HG03571 (cell line): ENCODE data around the gene NRM.
"Not testable (repeated sequence)": the region's sequence is repeated elsewhere in the genome, so short reads cannot be mapped to it uniquely, and the experiment has no call there.

ENCODE experiments used
- ATAC-seq: cut with Tn5 transposase; IDR thresholded peaks from one replicate; pipeline ENCODE4 v1.9.1; 2021; ENCODE audit not compliant: unreplicated experiment

NRM gene, protein sequence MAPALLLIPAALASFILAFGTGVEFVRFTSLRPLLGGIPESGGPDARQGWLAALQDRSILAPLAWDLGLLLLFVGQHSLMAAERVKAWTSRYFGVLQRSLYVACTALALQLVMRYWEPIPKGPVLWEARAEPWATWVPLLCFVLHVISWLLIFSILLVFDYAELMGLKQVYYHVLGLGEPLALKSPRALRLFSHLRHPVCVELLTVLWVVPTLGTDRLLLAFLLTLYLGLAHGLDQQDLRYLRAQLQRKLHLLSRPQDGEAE

DNA sequence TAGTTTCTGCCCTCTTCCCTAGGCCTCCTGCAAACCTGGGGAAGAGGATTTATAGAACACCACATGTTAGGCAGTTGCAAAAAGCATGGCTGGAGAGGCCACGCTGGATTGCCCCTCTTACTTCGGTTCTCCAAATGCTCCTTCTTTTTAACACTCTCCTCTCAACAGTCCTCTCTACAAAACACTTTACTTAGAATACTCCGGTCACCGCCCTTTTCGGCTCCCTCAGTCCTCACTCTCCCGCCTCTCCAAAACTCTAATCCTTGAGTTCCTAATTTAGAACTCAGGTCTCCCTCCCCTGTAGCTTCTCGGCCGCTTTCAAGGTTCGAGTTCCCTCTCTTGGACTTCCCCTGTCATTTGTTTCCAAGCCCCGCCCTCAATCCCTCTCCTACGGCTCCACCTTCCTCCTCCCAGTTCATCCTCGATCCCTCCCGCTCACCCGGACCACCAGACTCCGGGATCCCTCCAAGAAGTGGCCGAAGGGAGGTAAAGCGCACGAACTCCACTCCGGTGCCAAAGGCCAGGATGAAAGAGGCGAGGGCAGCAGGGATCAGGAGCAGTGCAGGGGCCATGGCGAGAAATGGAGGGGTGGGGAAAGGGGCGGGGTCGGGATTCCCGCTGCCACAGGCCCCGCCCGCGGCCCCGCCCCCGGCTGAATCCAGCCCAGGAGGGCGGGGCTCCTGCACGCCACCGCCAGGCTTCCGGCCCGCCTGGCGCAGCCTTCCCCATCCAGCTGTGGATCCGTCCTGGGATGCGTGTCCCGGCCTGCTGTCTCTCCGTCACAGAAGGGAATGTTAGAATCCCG, at the start of gene NRM:
Gene NRM, minus strand, starts transcription at position 582 of the 805 bp plus-strand sequence. Its CDS starts 10 bp downstream, at position 572.
- no peak for ATAC-seq

DNA sequence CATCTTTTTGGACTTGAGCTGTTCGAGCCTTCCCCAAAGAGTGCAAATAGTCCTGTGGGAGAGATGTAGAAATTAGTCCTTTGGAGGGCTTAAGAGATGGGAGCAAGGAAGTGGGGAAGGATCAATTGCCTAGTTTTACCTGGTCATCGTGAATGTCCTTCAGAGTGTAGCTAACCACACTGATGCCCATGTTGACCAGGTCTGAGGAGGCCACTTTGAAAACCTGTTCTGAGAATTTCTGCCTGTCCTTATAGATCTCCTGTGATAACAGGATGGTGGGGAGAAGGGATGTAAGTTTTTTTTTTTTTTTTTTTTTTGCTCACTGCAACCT, 49.7 kb upstream of the NRM start:
- no peak for ATAC-seq

DNA sequence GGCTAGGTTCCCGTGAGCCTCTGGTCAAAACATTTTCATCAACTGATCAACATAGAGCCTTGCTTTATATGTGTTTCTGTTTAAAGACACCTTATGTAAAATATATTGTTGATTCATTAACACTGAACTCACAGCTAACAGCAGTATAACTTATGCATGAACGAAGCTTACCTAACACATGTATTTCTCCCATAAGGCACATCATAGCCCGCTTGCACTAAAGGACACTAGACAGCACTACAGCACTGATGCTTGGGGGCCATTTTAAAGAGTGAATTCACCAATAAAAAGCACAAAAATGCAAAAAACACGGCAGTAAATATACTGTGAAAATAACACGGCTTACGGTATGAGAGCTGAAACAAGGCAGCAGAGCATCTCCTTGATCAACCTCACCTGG, 47.7 kb upstream of the NRM start:
- ATAC-seq: no peak

DNA sequence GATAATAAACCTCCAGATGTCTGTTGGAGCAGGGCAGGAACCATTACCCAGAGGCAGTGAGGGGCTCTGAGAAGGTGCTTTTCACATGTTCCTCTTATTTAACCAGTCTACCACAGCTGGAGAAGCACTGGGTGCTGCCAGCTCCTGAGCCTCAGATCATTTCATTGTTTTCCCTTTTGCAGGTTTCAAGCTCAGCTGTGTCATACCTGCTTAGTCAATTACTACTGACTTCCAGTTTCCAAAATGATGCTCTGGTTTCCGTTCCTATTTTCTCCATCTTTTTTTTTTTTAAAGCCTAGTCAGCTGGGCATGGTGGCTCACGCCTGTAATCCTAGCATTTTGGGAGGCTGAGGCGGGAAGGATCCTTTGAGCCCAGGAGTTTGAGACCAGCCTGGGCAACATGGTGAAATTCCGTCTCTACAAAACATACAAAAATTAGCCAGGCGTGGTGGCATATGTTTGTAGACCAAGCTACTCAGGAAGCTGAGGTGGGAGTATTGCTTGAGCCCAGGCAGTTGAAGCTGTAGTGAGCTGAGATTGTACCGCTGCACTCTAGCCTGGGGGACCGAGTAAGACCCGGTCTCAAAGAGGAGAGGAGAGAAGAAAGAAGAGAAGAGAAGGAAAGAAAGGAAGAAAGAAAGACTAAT, 45.0 kb upstream of the NRM start:
- ATAC-seq: no peak

DNA sequence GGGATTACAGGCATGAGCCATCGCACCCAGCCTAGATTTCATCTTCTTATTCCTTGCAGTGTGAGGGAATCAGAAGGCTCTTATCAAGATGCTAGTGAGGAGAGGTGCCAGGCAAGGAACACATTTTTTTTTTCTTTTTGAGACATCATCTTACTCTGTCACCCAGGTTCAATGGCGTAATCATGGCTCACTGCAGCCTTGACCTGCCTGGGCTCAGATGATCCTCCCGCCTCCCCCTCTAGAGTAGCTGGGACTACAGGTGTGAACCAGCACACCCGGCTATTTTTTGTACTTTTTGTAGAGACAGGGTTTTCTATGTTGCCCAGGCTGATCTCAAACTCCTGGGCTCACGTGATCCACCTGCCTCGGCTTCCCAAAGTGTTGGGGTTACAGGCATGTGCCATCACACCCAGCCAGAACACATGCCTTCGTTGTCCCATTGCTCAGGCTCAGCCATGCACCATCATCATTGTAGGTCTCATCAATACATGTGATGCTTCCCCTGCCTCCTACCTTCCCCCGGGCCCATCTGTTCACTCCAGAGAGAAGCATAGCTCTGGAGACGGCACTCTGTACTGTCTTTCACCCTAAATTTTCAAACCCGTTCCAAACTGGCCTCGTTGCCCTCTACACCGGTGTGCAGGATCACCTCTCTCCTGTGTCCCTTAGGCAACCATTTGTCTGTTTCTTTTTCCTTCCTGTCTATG, 41.6 kb upstream of the NRM start:
- no peak for ATAC-seq

DNA sequence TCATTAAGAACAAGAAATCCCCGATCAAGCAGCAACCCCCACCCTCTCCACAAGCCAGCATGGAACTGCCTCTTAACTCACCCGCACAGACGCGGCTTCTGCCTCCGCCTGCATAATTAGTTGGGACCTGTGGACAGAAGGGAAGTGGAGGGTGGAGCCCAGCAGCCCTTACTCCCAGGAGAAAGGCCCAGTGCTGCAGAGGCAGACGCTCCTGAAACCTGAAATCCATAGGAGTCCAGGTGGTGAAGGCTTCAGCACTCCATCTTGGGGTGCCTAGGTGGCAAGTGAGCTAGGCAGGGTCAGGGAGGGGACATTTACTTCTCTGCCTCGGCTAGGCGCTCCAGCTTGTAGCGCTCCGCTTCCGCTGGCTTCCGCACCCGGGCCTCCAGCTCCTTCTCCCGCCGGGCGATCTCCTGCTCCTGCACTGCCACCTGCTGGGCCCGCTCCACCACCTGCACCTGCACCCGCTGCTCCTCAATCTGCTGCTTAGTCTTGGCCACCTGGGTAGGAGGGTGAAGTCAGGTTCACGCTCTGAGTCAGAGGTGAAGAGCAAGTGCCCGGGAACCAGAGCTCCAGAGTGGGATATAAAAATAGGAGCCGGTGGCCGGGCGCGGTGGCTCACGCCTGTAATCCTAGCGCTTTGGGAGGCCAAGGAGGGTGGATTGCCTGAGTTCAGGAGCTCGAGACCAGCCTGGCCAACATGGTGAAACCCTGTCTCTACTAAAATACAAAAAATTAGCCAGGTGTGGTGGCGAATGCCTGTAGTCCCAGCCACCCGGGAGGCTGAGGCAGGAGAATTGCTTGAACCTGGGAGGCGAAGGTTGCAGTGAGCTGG, 40.0 kb upstream of the NRM start:
- ATAC-seq: peak; percentile 48

DNA sequence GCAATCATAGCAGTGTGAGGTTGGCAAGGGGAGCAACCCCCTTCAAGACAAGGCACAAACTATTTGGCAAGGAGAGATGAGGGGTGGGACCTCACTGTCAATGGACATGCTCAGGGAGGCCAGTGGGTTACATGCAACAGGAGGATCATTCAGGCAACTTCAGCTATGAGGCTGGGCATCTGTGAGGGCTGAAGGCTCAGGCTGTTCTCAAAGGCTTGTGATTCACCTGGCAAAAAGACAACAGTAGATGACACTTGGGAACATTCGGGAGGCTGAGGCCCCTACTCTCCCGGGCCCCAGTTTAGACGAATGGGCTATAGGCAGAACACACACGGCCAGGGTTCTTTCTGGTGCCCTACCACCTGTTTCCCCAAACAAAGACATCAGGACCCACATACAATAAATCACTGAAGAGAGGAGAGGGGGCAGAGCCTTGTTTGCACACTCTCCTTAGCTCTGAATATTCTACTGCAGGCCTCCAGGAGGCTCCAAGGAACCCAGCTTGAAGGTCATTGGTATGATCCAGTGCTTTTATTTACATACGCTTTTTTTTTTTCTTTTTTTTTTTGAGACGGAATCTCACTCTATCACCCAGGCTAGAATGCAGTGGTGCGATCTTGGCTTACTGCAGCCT, 37.3 kb upstream of the NRM start:
- no peak for ATAC-seq

DNA sequence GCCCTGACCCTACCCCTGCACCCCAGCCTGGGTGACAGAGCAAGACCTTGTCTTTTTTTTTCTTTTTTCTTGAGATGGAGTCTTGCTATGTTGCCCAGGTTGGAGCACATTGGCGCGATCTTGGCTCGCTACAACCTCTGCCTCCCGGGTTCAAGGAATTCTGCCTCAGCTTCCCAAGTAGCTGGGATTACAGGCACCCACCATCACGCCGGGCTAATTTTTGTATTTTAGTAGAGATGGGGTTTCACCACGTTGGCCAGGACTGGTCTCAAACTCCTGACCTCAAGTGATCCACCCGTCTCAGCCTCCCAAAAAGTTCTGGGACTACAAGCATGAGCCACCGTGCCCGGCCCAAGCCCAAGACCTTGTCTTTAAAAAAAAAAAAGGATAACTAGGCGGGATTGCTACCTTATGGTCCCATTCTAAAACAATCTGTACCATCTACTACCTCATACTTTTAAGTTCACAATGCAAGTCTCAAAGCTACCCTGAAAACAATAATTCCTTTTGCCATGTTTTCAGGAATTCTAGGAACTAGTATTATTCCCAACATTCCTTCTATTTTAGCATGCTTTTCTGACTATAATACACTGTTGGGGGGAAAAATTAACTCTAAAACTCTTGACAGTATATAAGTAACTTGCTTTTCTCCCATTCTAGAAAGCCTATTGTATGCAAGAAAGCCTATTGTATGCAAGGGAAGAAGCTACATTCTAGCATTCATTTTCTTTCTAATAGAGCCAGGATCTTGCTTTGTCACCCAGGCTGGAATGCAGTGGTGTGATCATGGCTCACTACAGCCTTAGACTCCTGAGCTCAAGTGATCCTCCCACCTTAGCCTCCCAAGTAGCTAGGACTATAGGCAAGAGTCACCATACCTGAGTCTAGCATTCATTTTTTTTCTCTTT, 36.0 kb upstream of the NRM start:
- ATAC-seq: no peak

DNA sequence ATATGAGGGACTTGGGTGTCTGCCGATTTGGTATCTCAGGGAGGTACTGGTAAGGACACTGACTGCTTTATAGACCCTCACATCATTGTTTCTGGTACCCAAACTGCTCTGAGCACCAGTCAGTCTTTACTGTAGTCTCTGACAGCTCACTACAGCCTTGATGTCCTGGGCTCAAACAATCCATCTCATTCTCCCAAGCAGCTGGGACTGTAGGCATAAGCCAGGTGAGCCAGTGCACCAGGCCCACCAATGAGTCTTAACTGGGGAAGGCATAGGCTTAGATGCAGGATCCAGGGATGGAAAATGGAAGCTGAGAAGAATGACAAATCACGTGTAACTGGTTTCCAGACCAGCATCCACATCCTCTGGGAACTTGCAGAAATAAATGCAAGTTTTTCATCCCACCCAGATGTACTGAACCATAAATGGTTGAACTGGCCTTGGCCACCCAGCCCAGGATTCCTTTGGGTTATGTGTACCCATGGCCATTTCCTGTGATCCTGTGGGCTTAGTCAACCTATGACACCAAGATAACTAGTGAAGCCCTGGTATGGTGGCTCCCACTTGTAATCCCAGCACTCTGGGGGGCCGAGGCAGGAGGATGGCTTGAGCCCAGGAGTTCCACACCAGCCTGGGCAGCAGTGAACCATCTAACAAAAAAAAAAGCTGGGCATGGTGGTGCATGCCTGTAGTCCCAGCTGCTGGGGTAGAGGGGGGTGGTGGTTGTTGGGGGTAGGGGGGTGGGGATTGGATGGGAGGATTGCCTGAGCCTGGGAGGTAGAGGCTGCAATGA, 35.1 kb upstream of the NRM start:
- no peak for ATAC-seq

DNA sequence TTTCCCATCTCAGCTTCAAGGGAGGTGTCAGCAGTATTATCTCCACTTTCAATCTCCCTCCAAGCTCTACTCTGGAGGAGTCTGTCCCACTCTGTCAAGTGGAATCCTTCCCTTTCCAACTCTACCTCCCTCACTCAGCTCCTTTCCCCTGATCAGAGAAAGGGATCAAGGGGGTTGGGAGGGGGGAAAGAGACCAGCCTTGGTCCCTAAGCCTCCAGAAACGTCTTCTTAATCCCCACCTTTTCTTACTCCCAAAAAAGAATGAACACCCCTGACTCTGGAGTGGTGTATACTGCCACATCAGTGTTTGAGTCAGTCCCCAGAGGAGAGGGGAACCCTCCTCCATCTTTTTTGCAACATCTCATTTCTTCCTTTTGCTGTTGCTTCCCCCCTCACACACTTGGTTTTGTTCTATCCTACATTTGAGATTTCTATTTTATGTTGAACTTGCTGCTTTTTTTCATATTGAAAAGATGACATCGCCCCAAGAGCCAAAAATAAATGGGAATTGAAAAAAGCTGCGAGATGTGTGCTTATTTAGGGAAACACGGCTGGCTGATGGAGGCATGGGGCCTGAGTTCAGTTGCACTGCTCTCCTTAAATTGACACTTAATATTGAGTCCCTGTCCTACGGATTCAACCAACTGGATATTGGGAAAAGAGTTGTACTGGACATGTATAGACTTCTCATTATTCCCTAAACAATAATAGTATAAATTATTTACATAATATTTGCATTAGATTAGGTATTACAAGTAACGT, 34.3 kb upstream of the NRM start:
- ATAC-seq: no peak

DNA sequence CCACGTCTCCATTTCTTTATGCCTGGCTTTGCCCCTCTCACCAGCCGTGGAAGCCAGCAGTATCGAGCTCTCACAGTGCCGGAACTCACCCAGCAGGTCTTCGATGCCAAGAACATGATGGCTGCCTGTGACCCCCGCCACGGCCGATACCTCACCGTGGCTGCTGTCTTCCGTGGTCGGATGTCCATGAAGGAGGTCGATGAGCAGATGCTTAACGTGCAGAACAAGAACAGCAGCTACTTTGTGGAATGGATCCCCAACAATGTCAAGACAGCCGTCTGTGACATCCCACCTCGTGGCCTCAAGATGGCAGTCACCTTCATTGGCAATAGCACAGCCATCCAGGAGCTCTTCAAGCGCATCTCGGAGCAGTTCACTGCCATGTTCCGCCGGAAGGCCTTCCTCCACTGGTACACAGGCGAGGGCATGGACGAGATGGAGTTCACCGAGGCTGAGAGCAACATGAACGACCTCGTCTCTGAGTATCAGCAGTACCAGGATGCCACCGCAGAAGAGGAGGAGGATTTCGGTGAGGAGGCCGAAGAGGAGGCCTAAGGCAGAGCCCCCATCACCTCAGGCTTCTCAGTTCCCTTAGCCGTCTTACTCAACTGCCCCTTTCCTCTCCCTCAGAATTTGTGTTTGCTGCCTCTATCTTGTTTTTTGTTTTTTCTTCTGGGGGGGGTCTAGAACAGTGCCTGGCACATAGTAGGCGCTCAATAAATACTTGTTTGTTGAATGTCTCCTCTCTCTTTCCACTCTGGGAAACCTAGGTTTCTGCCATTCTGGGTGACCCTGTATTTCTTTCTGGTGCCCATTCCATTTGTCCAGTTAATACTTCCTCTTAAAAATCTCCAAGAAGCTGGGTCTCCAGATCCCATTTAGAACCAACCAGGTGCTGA, 33.3 kb upstream of the NRM start:
- not testable (repeated sequence) for ATAC-seq

DNA sequence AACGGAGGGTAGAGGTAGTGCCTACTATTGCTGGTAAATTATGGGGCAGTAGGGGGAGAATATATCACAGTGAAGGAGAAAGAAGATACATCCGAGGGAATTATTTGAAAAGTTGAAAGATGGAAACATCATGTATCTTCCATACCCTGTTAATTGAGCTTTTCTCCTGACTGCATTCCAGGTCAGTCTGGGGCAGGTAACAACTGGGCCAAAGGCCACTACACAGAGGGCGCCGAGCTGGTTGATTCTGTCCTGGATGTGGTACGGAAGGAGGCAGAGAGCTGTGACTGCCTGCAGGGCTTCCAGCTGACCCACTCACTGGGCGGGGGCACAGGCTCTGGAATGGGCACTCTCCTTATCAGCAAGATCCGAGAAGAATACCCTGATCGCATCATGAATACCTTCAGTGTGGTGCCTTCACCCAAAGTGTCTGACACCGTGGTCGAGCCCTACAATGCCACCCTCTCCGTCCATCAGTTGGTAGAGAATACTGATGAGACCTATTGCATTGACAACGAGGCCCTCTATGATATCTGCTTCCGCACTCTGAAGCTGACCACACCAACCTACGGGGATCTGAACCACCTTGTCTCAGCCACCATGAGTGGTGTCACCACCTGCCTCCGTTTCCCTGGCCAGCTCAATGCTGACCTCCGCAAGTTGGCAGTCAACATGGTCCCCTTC, 32.5 kb upstream of the NRM start:
- not testable (repeated sequence) for ATAC-seq

DNA sequence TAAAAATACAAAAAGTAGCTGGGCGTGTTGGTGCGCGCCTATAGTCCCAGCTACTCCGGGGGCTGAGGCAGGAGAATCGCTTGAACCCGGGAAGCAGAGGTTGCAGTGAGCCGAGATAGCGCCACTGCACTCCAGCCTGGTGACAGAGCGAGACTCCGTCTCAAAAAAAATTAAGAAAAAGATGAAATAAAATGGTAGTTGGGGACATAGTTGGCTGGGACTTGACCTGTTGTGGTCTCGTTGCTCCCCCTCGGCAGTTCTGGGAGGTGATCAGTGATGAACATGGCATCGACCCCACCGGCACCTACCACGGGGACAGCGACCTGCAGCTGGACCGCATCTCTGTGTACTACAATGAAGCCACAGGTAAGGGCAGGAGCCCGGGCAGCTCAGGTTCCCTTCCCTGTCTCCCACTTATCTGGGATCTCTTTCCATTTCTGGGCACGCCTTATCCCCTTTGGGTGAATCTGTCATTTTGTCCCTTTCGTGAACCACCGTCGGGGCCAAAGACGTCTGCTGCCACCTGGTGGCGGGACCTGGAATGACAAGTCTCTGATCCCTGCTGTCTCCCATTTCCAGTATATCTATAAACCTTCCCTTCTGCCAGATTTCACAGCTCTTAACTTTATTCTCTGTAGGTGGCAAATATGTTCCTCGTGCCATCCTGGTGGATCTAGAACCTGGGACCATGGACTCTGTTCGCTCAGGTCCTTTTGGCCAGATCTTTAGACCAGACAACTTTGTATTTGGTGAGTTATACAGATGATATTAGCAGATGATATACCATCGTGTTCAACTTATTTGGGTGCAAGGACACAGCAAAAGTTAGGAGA, 31.7 kb upstream of the NRM start:
- no peak for ATAC-seq

DNA sequence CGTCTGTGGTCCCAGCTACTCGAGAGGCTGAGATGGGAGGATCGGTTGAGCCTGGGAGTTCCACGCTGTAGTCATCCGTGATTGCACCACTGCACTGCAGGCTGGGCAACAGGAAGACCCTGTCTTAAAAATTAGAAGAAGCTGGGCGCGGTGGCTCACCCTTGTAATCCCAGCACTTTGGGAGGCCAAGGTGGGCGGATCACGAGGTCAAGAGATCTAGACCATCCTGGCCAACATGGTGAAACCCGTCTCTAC, 31.2 kb upstream of the NRM start:
- ATAC-seq: not testable (repeated sequence)

DNA sequence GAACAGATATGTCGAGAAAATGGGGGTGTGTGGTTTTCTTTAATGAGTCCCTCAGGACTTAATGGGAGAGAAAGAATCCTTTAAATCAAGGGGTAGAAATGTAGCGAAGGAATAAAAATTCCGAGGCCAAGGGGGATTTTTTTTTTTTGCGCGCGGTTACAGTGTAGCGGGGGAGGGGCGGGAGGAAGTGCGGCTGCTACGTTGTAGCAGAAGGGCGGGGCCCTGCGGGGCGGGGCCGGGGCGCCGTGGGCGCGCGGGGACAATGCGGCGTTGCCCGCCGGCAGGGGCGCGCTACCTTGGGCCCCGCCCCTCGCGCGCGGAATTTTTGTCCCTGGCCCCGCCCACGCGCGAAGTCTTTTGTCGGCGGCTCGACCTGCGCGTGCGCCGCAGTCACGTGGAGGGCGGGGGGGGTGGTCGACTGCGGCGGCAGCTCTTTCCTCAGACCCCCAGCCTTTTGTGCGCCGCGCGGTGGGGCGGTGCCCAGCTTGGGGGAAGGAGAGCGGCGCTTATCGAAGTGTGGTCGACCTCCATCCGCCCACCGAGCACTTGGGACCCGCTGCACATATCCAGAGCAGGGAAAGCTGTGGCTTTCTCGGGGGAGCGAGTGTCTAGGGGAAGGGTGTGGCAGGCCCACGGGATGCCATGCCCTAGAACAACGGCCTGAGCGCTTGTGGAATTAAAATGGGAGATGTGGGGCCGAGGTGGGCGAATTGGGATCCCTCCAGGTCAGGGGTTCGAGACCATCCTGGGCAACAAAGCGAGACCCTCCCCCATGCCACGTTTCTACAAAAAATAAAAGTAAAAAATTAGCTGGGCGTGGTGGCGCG, 30.6 kb upstream of the NRM start:
- ATAC-seq: no peak
